HFFc6 (cell line): Measurements from ENCODE around the gene ZCCHC10. TPM values are rescaled to one million over a fixed set of nuclear protein-coding genes. Genes with fewer than 3 reads are reported as not detected.
"Not testable (repeated sequence)": the region's sequence is repeated elsewhere in the genome, so short reads cannot be mapped to it uniquely, and the experiment has no call there.

Source experiments
- DNase-seq: peaks from one replicate; pipeline ENCODE4 v3.0.0-alpha.2; 2018
- H3K27ac Mint-ChIP-seq: 2 replicates; pipeline ENCODE4 v1.8.0; 2020; ENCODE audit warnings: mild to moderate bottlenecking, mixed read lengths
- H3K27me3 Mint-ChIP-seq: 2 replicates; pipeline ENCODE4 v1.8.0; 2021; ENCODE audit warnings: mild to moderate bottlenecking, moderate library complexity, mixed read lengths; ENCODE audit not compliant: insufficient read depth
- H3K36me3 Mint-ChIP-seq: 2 replicates; pipeline ENCODE4 v1.8.0; 2021; ENCODE audit warnings: low read depth, mixed read lengths
- H3K4me1 Mint-ChIP-seq: 2 replicates; pipeline ENCODE4 v1.8.0; 2020; ENCODE audit warnings: low read depth, mixed read lengths
- H3K4me3 Mint-ChIP-seq: 2 replicates; pipeline ENCODE4 v1.8.0; 2020; ENCODE audit warnings: mild to moderate bottlenecking, moderate library complexity, mixed read lengths
- H3K9me3 Mint-ChIP-seq: 2 replicates; pipeline ENCODE4 v1.8.0; 2020; ENCODE audit warnings: mild to moderate bottlenecking, mixed read lengths
- CTCF ChIP-seq: fragments of 200-600 bp; sonication (generic); IDR thresholded peaks from 2 replicates; pipeline ENCODE4 v1.5.0; 2021; ENCODE audit warnings: antibody characterized with exemption, mild to moderate bottlenecking
- total RNA-seq, 6 experiments: library from RNA; stranded (reverse); fragmentation: NEBNext Ultra II Directional; extraction: Animal tissue kit (Norgen Biotek cat#: 25700); gene quantifications; 2 replicates in 1 of 6; 3 replicates in 5 of 6; pipeline ENCODE4 v1.2.3, GENCODE V29; 2021

The ZCCHC10 gene
- total RNA-seq, 6 experiments from 2014 or later, result 11.0 to 19.8 (median 17.4) TPM

- Mint-ChIP-seq H3K27ac (no peak overlapping the region), H3K27me3 (no peaks in the 10 kb centered on the region; the same call in 1 of the 2 replicates), H3K36me3 (no peaks in the 10 kb centered on the region; the same call in 1 of the 2 replicates), H3K4me3 (no peak overlapping the region), H3K9me3 (no peaks in the 10 kb centered on the region), H3K4me1 (no peaks in the 10 kb centered on the region)
- TF ChIP-seq CTCF, result no peak
- DNase-seq, result no peak
Observed at GRCh38 chr5:132998556-132998955, 27.8 kb downstream of the ZCCHC10 start.

DNA sequence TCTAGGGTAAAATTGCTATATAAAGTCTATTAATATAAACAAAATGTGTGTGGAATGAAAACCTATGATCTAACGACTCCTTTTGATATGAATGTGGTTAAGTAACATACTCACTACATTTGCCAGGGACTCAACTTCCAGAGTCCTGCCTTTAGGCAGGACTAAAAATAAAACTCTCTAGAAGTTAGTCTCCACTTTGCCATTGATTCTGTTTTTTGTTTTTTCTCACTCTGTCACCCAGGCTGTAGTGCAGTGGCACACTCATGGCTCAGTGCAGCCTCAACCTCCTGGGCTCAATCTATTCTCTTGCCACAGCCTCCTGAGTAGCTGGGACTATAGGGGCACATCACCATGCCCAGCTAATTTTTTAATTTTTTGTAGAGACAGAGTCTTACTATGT, 30.0 kb downstream of the ZCCHC10 start:
- Mint-ChIP-seq H3K27ac (no peak overlapping the region; the same call in 1 of the 2 replicates), H3K27me3 (no peaks in the 10 kb centered on the region; the same call in 1 of the 2 replicates), H3K36me3 (no peaks in the 10 kb centered on the region; the same call in 1 of the 2 replicates), H3K4me1 (no peaks in the 10 kb centered on the region), H3K9me3 (no peaks in the 10 kb centered on the region), H3K4me3 (no peak overlapping the region)
- TF ChIP-seq CTCF, result no peak
- no peak for DNase-seq

- no peak for TF ChIP-seq CTCF
- no peaks in the 10 kb centered on the region for H3K4me1 Mint-ChIP-seq
- H3K4me3 Mint-ChIP-seq, result no peak overlapping the region
- no peak for DNase-seq
- H3K9me3 Mint-ChIP-seq, result no peaks in the 10 kb centered on the region
- H3K27ac Mint-ChIP-seq, result no peak overlapping the region
- H3K27me3 Mint-ChIP-seq, result peaks cover 3% of the 10 kb centered on the region; the same call in 1 of the 2 replicates
- H3K36me3 Mint-ChIP-seq, result no peaks in the 10 kb centered on the region
Observed at GRCh38 chr5:132987531-132988408, 38.6 kb downstream of the ZCCHC10 start.

GRCh38 chr5:132982971-132983370, 43.4 kb downstream of the ZCCHC10 start:
- H3K27ac Mint-ChIP-seq, H3K36me3 Mint-ChIP-seq, H3K4me1 Mint-ChIP-seq, DNase-seq, H3K4me3 Mint-ChIP-seq, H3K27me3 Mint-ChIP-seq, H3K9me3 Mint-ChIP-seq: not testable (repeated sequence)

DNA sequence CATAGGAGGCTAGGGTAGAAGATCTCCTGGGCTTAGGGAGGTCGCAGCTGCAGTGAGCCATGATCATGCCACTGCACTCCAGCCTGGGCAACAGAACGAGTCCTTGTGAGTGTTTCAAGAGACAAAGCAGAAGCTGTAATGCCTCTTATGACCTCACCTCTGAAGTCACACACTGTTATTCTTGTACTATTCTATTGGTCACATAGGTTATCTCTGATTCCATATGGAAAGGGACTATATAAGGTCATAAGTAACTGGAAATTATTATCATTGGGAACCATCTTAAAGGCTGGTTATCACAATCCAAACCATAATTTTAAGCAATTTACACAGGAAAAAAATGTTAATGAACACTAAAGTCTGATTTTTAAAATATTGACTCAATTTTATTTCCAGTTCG, 45.1 kb downstream of the ZCCHC10 start:
- no peak for DNase-seq
- Mint-ChIP-seq H3K27ac (no peak overlapping the region), H3K9me3 (peaks cover 12% of the 10 kb centered on the region), H3K4me1 (peaks cover 8% of the 10 kb centered on the region; the same call in 1 of the 2 replicates), H3K4me3 (no peak overlapping the region), H3K27me3 (no peaks in the 10 kb centered on the region), H3K36me3 (peaks cover 5% of the 10 kb centered on the region)
- TF ChIP-seq CTCF, result no peak

DNA sequence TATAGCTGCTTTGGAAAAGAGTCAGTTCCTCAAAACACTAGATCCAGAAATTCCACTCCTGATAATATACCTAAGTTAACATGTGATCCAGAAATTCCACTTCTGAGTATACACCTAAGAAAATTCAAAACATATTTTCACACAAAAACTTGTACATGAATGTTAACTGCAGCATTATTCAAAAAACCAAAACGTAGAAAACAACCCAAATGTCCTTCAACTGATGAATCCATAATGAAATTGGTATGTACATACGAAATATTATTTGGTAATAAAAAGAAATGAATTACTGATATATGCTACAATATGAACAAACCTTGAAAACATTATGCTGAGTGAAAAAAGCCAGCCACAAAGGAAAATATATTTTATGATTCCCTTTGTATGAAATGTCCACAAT, 46.4 kb downstream of the ZCCHC10 start:
- H3K36me3 Mint-ChIP-seq, result peaks cover 5% of the 10 kb centered on the region
- peaks cover 8% of the 10 kb centered on the region; the same call in 1 of the 2 replicates for H3K4me1 Mint-ChIP-seq
- TF ChIP-seq CTCF, result no peak
- no peak overlapping the region for H3K4me3 Mint-ChIP-seq
- no peak for DNase-seq
- H3K9me3 Mint-ChIP-seq, result peaks cover 13% of the 10 kb centered on the region
- no peaks in the 10 kb centered on the region for H3K27me3 Mint-ChIP-seq
- H3K27ac Mint-ChIP-seq, result no peak overlapping the region
